SK-N-SH treated with all-trans-retinoic acid at 6 μM for 48 hours (cell line): ENCODE results near the gene NARF.

Source experiments
- ATAC-seq: fragments of 200-7000 bp; cut with Tn5 transposase; 3 replicates; pipeline ENCODE4 v1.9.1; 2020; ENCODE audit warnings: mild to moderate bottlenecking, moderate library complexity
- ARNTL ChIP-seq: fragments of 450-650 bp; formaldehyde crosslinking; IDR thresholded peaks from 2 replicates; pipeline ENCODE4 v1.5.0; 2020; ENCODE audit warnings: low read depth, mild to moderate bottlenecking, moderate library complexity, borderline replicate concordance
- CREB5 ChIP-seq: fragments of 250-450 bp; sonication (Bioruptor Pico); IDR thresholded peaks from 2 replicates; pipeline ENCODE4 v1.5.1; 2020; ENCODE audit warnings: low read depth, mild to moderate bottlenecking, moderate library complexity
- CSDC2 ChIP-seq: fragments of 250-450 bp; sonication (Bioruptor Pico); IDR thresholded peaks from 2 replicates; pipeline ENCODE4 v1.5.0; 2020; ENCODE audit warnings: mild to moderate bottlenecking, moderate library complexity
- CSRNP3 ChIP-seq: fragments of 250-450 bp; sonication (Bioruptor Pico); IDR thresholded peaks from 2 replicates; pipeline ENCODE4 v1.5.1; 2021; ENCODE audit warnings: mild to moderate bottlenecking, moderate library complexity
- ESRRG ChIP-seq: fragments of 250-450 bp; sonication (Bioruptor Pico); IDR thresholded peaks from 2 replicates; pipeline ENCODE4 v1.6.1; 2021; ENCODE audit warnings: mild to moderate bottlenecking
- GLIS3 ChIP-seq: fragments of 250-450 bp; sonication (Bioruptor Pico); IDR thresholded peaks from 2 replicates; pipeline ENCODE4 v1.5.0; 2020; ENCODE audit warnings: mild to moderate bottlenecking, moderate library complexity
- ISL1 ChIP-seq: fragments of 250-450 bp; sonication (Bioruptor Pico); IDR thresholded peaks from 2 replicates; pipeline ENCODE4 v2.1.2; 2022; ENCODE audit warnings: mild to moderate bottlenecking, moderate library complexity
- OSR1 ChIP-seq: fragments of 250-450 bp; sonication (Bioruptor Pico); IDR thresholded peaks from 2 replicates; pipeline ENCODE4 v1.8.0; 2022; ENCODE audit warnings: moderate library complexity, mild to moderate bottlenecking, inconsistent platforms
- POU6F1 ChIP-seq: fragments of 250-450 bp; sonication (Bioruptor Pico); IDR thresholded peaks from 2 replicates; pipeline ENCODE4 v1.8.0; 2021; ENCODE audit warnings: low read depth, mild to moderate bottlenecking, moderate library complexity, borderline replicate concordance
- PPARA ChIP-seq: fragments of 250-450 bp; sonication (Bioruptor Pico); IDR thresholded peaks from 2 replicates; pipeline ENCODE4 v1.5.0; 2020; ENCODE audit warnings: mild to moderate bottlenecking, borderline replicate concordance
- RARB ChIP-seq: fragments of 250-450 bp; sonication (Bioruptor Pico); IDR thresholded peaks from 2 replicates; pipeline ENCODE4 v1.8.0; 2021; ENCODE audit warnings: mild to moderate bottlenecking, moderate library complexity
- SNAI2 ChIP-seq: fragments of 250-450 bp; sonication (Bioruptor Pico); IDR thresholded peaks from 2 replicates; pipeline ENCODE4 v1.5.0; 2020; ENCODE audit warnings: mild to moderate bottlenecking, moderate library complexity
- TCF4 ChIP-seq: fragments of 250-450 bp; sonication (Bioruptor Pico); IDR thresholded peaks from 2 replicates; pipeline ENCODE4 v1.8.0; 2021; ENCODE audit warnings: mild to moderate bottlenecking, moderate library complexity, borderline replicate concordance
- TOX ChIP-seq: fragments of 250-450 bp; sonication (Bioruptor Pico); IDR thresholded peaks from 2 replicates; pipeline ENCODE4 v1.8.0; 2021; ENCODE audit warnings: mild to moderate bottlenecking, moderate library complexity, borderline replicate concordance
- TSHZ2 ChIP-seq: fragments of 250-450 bp; sonication (Bioruptor Pico); IDR thresholded peaks from 2 replicates; pipeline ENCODE4 v1.5.0; 2020; ENCODE audit warnings: mild to moderate bottlenecking, moderate library complexity
- ZC3H10 ChIP-seq: fragments of 250-450 bp; sonication (Bioruptor Pico); IDR thresholded peaks from 2 replicates; pipeline ENCODE4 v1.5.1; 2021; ENCODE audit warnings: mild to moderate bottlenecking, moderate library complexity
- ZFP30 ChIP-seq: fragments of 450-650 bp; formaldehyde crosslinking; IDR thresholded peaks from 2 replicates; pipeline ENCODE4 v1.5.0; 2022; ENCODE audit warnings: mild to moderate bottlenecking, moderate library complexity
- ZNF565 ChIP-seq: fragments of 450-650 bp; formaldehyde crosslinking; conservative IDR thresholded peaks from 2 replicates; pipeline ENCODE4 v1.5.0; 2020; ENCODE audit warnings: low read depth, mild to moderate bottlenecking, moderate library complexity
- ZNF70 ChIP-seq: fragments of 450-650 bp; formaldehyde crosslinking; IDR thresholded peaks from 2 replicates; pipeline ENCODE4 v1.5.0; 2020; ENCODE audit warnings: mild to moderate bottlenecking, moderate library complexity
- ZNF8 ChIP-seq: fragments of 450-650 bp; formaldehyde crosslinking; IDR thresholded peaks from 2 replicates; pipeline ENCODE4 v1.5.0; 2020; ENCODE audit warnings: mild to moderate bottlenecking, moderate library complexity
- TF ChIP-seq, protein P1 (sequence below): fragments of 250-450 bp; sonication (Bioruptor Pico); IDR thresholded peaks from 2 replicates; pipeline ENCODE4 v1.8.0; 2020; ENCODE audit warnings: mild to moderate bottlenecking, moderate library complexity, borderline replicate concordance

Gene NARF

DNA sequence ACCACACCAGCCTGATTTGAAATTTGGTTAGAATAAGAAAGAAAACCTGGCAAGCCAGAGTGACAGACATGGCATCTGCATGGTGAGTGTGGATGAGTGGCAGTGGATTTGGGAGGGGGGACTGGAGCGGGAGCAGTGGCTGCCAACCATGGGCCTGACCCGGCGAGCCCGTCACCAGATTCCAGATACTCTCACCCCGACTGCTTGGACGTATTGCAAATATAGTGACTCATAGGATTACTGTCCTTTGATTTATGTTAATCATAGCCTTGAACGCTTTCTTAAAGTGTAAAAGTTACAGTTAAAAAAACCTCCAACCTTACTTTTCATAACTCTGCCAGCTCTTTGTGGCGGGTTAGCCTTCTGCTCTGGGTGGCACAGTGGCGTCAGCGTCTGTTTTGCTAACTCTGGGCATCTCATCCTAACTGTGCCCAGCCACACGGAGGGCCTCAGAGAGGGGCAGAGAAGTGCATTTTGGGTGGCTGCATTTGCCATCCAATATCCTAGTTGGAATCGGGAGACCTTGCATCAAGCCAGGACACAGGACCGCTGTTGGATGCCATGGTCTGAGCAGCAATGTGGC is 34.2 kb downstream of the NARF start:
- peak; percentile 2; the same call in 2 of the 3 replicates for ATAC-seq

DNA sequence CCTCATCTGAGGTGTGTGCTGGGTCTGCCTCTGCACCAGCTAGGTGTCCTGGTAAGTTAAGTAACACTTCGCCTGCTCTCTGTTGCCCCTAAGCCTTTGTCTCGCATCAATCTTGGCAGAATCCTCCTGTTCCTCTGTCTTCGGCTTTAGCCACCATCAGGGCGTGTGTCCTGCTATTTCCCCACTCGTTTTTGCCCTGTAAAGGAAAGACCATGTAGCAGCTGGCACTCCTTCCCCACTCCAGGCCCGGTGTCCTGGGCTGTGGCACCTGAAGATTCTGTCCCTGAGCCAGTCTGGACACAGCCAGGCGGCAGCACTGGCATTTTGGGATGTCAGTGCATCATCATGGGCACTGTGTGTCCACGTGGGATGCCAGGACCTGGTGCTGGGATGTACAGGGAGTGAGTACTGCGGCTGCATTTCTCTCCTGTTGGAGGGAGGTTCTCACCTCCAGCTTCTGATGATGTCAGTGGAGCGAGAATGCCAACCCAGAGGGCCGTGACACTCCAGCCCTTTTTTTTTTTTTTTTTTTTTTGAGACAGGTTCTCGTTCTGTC is 34.8 kb downstream of the NARF start:
- ATAC-seq, result no peak
- no peak for TF ChIP-seq ZNF70 (CRISPR knock-in tag)

More for the DNA sequence above, 34.2 kb downstream of the NARF start:
- TF ChIP-seq ZC3H10 (CRISPR knock-in tag), result no peak
- no peak for TF ChIP-seq TCF4
- TF ChIP-seq GLIS3 (CRISPR knock-in tag), result no peak
- TF ChIP-seq, protein P1, sequence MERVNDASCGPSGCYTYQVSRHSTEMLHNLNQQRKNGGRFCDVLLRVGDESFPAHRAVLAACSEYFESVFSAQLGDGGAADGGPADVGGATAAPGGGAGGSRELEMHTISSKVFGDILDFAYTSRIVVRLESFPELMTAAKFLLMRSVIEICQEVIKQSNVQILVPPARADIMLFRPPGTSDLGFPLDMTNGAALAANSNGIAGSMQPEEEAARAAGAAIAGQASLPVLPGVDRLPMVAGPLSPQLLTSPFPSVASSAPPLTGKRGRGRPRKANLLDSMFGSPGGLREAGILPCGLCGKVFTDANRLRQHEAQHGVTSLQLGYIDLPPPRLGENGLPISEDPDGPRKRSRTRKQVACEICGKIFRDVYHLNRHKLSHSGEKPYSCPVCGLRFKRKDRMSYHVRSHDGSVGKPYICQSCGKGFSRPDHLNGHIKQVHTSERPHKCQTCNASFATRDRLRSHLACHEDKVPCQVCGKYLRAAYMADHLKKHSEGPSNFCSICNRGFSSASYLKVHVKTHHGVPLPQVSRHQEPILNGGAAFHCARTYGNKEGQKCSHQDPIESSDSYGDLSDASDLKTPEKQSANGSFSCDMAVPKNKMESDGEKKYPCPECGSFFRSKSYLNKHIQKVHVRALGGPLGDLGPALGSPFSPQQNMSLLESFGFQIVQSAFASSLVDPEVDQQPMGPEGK, result no peak
- TF ChIP-seq RARB (CRISPR knock-in tag), result no peak
- no peak for TF ChIP-seq TSHZ2 (CRISPR knock-in tag)
- TF ChIP-seq OSR1 (CRISPR knock-in tag), result no peak
- no peak for TF ChIP-seq ARNTL
- no peak for TF ChIP-seq ZNF8 (CRISPR knock-in tag)
- no peak for TF ChIP-seq CSRNP3 (CRISPR knock-in tag)
- no peak for TF ChIP-seq ISL1 (CRISPR knock-in tag)
- TF ChIP-seq ESRRG (CRISPR knock-in tag), result no peak
- no peak for TF ChIP-seq SNAI2 (CRISPR knock-in tag)
- no peak for TF ChIP-seq PPARA
- TF ChIP-seq POU6F1, result no peak
- TF ChIP-seq TOX, result no peak
- TF ChIP-seq CSDC2 (CRISPR knock-in tag), result no peak
- TF ChIP-seq ZNF565 (CRISPR knock-in tag), result no peak
- no peak for TF ChIP-seq ZNF70 (CRISPR knock-in tag)
- TF ChIP-seq, all 23 proteins: peak for 0

GRCh38 chr17:82494236-82495055 is 35.9 kb downstream of the NARF start:
- ATAC-seq, result peak; percentile 89
- TF ChIP-seq POU6F1 (peak; percentile 74; the same call in 1 of the 2 replicates), ZNF70 (CRISPR knock-in tag) (no peak; the same call in 1 of the 2 replicates), ZFP30 (CRISPR knock-in tag) (no peak; the same call in 1 of the 2 replicates), OSR1 (CRISPR knock-in tag) (no peak), TCF4 (no peak), PPARA (no peak), GLIS3 (CRISPR knock-in tag) (0 out of 2 replicates have a peak, but pooled peaks have one; percentile 42), ZNF8 (CRISPR knock-in tag) (0 out of 2 replicates have a peak, but pooled peaks have one; percentile 3), CSRNP3 (CRISPR knock-in tag) (peak; percentile 88), ISL1 (CRISPR knock-in tag) (no peak), ARNTL (no peak), CREB5 (0 out of 2 replicates have a peak, but pooled peaks have one; percentile 57), ZC3H10 (CRISPR knock-in tag) (no peak)
